GM18526 (cell line): ENCODE data around the gene NRXN3.

Source experiments
- POLR2A ChIP-seq: IDR thresholded peaks from 3 replicates; pipeline ENCODE4 v1.6.1; 2011; ENCODE audit not compliant: insufficient read length; ENCODE audit errors: extremely low read depth

NRXN3 gene

GRCh38 chr14:78959674-78960264 lies 789.6 kb downstream of the NRXN3 start:
- no peak for TF ChIP-seq POLR2A

DNA sequence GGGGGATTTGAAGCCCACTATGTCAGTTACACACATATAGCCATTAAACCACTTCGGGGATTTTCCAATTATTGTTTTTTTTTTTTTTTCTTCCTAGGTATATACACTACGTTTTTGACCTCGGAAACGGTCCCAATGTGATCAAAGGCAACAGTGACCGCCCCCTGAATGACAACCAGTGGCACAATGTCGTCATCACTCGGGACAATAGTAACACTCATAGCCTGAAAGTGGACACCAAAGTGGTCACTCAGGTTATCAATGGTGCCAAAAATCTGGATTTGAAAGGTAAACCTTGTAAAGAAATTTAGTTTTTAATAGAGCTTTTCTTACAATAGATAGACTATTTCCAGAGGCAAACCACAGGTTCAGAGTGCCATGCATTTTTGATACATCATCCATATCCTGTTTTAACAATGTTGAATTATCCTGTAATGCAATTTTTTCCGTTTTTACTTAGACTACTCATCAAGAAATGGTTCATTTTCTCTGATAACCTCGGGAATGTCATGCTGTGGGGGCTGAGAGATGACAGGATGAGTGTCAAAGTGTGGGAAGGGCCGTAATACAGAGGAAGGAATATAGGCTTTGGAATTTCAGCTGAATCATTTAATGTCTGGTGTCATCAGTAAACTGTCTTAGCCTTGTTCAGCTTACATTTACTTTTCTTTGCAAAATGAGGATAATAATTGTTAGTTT lies 797.1 kb downstream of the NRXN3 start:
- TF ChIP-seq POLR2A, result no peak

GRCh38 chr14:78968265-78968664 lies 798.1 kb downstream of the NRXN3 start:
- no peak for TF ChIP-seq POLR2A

DNA sequence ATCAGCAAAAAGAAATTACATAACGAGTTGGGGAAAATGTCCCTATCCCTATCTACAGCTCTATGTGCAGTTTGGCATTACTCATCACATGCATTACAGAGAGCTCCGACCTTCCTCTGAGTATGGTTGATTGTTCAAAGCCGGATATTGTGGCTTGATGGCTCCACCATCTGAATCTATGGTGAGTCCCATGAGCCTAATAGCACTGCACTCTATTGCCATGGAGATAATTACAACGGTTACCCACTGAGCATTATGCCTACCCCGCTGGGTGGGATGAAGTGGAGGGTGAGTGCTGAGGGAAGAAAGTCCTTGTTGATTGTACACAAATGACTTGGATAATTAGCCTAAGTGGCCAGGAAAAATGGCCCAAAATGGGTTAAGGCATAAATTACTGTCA lies 800.5 kb downstream of the NRXN3 start:
- TF ChIP-seq POLR2A, result no peak

DNA sequence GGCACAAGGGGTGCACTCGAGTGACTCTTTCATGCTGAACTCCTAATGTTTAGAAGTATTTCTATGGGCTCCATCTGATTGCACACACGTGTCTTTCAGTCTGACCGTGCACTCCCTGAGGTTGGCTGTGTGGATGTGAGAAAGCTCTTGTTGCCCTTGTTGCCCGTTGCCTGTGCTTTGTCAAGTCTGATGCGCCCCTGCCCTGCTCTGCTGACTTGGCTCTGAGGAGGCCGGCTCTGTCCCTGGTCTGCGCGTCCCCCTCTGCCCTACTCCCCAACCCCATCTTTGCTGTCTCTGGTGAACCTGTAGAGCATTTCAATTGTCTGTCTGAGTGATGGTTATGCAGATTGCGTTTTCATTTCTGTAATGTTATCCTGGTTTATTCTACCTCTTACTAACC lies 802.3 kb downstream of the NRXN3 start:
- no peak for TF ChIP-seq POLR2A

- no peak for TF ChIP-seq POLR2A
Observed at GRCh38 chr14:78974691-78975090, 804.5 kb downstream of the NRXN3 start.

- TF ChIP-seq POLR2A, result no peak
Observed at GRCh38 chr14:78975734-78976133, 805.6 kb downstream of the NRXN3 start.

GRCh38 chr14:78978896-78979295 lies 808.7 kb downstream of the NRXN3 start:
- TF ChIP-seq POLR2A, result no peak

- TF ChIP-seq POLR2A, result no peak
Observed at GRCh38 chr14:78982551-78982950, 812.4 kb downstream of the NRXN3 start.

GRCh38 chr14:78983126-78983525 lies 813.0 kb downstream of the NRXN3 start:
- no peak for TF ChIP-seq POLR2A

DNA sequence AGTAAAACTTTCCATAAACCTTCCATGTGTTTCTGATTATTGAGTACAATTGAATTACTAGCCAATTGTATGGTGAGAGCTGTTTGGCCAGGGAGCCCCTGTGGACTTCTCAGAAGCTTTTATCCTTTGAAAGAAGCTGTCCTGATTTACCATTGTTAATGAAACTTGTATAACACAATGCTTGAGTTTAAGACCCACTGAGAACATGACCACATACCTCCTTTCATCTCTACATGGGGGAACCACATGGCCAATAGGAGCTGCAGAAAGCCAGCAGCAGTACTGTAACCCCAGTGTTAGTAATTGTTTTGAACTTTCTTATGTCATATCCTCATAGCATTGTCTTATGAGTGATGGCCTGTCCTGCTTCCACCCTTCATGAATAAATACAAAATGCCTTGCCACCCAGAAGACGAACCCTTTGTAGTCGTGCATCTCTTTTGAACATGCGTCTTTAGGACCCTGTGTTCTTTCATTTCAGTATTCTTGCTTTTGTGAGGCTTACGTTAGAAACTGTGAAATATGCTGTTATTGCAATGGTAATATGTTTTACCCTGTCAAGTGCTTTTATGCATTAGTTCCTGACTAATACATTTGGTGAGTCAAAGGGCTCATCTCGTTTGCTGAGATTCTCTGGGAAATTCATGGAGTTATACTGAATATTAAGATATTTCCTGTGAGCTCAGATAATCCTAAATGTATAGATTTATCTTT lies 815.7 kb downstream of the NRXN3 start:
- no peak for TF ChIP-seq POLR2A

DNA sequence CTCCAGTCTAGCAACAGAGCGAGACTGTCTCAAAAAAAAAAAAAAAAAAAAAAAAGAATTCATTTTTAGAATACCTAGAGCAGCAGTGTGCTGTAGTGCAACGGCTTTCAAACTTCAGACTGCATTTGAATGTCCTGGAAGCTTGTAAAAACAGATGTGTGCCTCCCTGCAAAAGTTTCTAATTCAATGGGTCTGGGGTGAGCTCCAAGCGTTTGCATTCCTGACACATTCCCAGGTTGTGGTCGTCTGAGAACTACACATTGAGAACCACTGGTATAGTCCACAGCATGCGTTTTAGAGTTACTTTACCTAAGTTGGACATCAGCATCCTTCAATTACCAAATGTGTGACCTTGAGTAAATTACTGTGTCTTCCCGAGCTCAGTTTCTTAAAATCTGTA lies 816.8 kb downstream of the NRXN3 start:
- TF ChIP-seq POLR2A, result no peak

DNA sequence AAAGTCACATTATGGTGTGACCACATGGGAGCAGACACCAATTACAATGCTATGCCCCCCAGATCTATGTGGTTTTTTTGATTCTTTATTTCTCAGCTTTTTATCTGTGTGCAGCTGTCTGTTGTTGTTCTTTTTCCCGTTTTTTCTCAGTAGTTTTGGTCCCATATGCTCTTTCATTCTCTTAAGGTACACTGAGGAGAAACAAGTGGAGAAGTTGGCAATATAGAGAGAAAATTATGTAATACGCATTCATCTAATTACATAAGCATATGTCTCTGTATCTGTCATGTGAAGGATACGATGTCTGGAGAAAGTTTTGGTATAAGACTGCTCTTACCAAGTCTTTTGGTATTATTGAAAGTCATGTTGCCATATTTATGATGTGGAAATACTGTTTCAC lies 819.0 kb downstream of the NRXN3 start:
- no peak for TF ChIP-seq POLR2A

- TF ChIP-seq POLR2A, result no peak
Observed at GRCh38 chr14:78992867-78993266, 822.7 kb downstream of the NRXN3 start.

- TF ChIP-seq POLR2A, result no peak
Observed at GRCh38 chr14:78997811-78998210, 827.6 kb downstream of the NRXN3 start.

GRCh38 chr14:79009286-79009685 lies 839.1 kb downstream of the NRXN3 start:
- TF ChIP-seq POLR2A, result no peak
